Gastrocnemius medialis (tissue), 4 donors: ENCODE results near the gene KIF4B. TPM values are rescaled to one million over a fixed set of nuclear protein-coding genes. Genes with fewer than 3 reads are reported as not detected.
"Not testable (repeated sequence)": the region's sequence is repeated elsewhere in the genome, so short reads cannot be mapped to it uniquely, and the experiment has no call there.

Experiments
- ATAC-seq, 2 donors: fragments of 150-250 bp; one replicate each; pipeline ENCODE4 v1.9.1; 2016
- DNase-seq, 2 donors: peaks; one replicate each; pipeline ENCODE4 v3.0.0-alpha.2; 2019
- H3K27ac ChIP-seq, 4 donors: fragments of 200-600 bp; sonication (generic); 1 replicate in 1 of 4; 2 replicates in 3 of 4; pipeline ENCODE4 v1.5.1; 2016 to 2018; ENCODE audit warnings: mild to moderate bottlenecking in 2 of 4, moderate library complexity in 1 of 4
- H3K27me3 ChIP-seq, 3 donors: fragments of 200-600 bp; sonication (generic) in 2 of 3; 1 replicate in 1 of 3; 2 replicates in 2 of 3; pipeline versions ENCODE4 v1.5.1 to v1.6.0; 2016 to 2019; ENCODE audit warnings: mild to moderate bottlenecking in 1 of 3, moderate library complexity in 1 of 3
- H3K36me3 ChIP-seq, 2 donors: fragments of 200-600 bp; sonication (generic) in 1 of 2; one replicate each; pipeline ENCODE4 v1.5.1; 2017 to 2018
- H3K4me1 ChIP-seq, 2 donors: fragments of 200-600 bp; sonication (generic) in 1 of 2; one replicate each; pipeline ENCODE4 v1.5.1; 2016 to 2017; ENCODE audit warnings: mild to moderate bottlenecking in 2 of 2
- H3K4me3 ChIP-seq, 4 donors: fragments of 200-600 bp; sonication (generic) in 3 of 4; 1 replicate in 1 of 4; 2 replicates in 3 of 4; pipeline ENCODE4 v1.5.1; 2016 to 2019; ENCODE audit warnings: mild to moderate bottlenecking in 2 of 4
- H3K9me3 ChIP-seq, 3 donors: fragments of 200-600 bp; sonication (generic) in 2 of 3; 1 replicate in 1 of 3; 2 replicates in 2 of 3; pipeline ENCODE4 v1.5.1; 2016 to 2019
- CTCF ChIP-seq, 5 experiments: fragments of 450-650 bp in 3 of 5; fragments of 200-600 bp in 2 of 5; sonication (generic) in 2 of 5; IDR thresholded peaks in 4 of 5; conservative IDR thresholded peaks in 1 of 5; 1 replicate in 4 of 5; 2 replicates in 1 of 5; pipeline ENCODE4 v1.5.1; 2016 to 2019; ENCODE audit warnings: antibody characterized with exemption in 5 of 5, mild to moderate bottlenecking in 3 of 5, moderate library complexity in 3 of 5
- POLR2A ChIP-seq, 2 donors: fragments of 450-650 bp; IDR thresholded peaks; one replicate each; pipeline ENCODE4 v1.6.1; 2017; ENCODE audit warnings: antibody characterized with exemption in 2 of 2, mild to moderate bottlenecking in 2 of 2, moderate library complexity in 2 of 2
- in situ Hi-C, 4 donors: fragments of 200-750 bp; cut with MboI; loops; one replicate each; pipeline versions ENCODE4 v1.15.0 to v1.8.0; 2017; ENCODE audit warnings: low sequenced_read_pairs in 4 of 4
- intact Hi-C: fragments of 100-400 bp; cut with DNase I; formaldehyde crosslinking; loops from one replicate; pipeline ENCODE4 v1.15.1; 2023; ENCODE audit warnings: low total_unique reads
- total RNA-seq, 4 donors: library from RNA; depleted of rRNA; stranded (reverse); fragments of >200 nt; gene quantifications; one replicate each; pipeline versions ENCODE4 v1.1.0 to v1.2.3, GENCODE V29; 2016

Gene KIF4B
- total RNA-seq, 4 donors from 2014 or later, result 0.10 to 0.16 TPM; not detected in 2

GRCh38 chr5:155025895-155026294 is 12.3 kb downstream of the KIF4B start:
- H3K27me3 ChIP-seq, result no peaks in the 10 kb centered on the region
- in situ Hi-C loops (no loop called here), intact Hi-C loops (no loop called here)
- H3K27ac ChIP-seq, result no peak overlapping the region
- no peaks in the 10 kb centered on the region for H3K36me3 ChIP-seq
- no peak for ATAC-seq
- H3K4me3 ChIP-seq, result no peak overlapping the region
- no peak for TF ChIP-seq POLR2A (IDR thresholded peaks at IDR 0.05)
- no peak for TF ChIP-seq CTCF (IDR thresholded peaks at IDR 0.05 in 4 of 5, conservative IDR thresholded peaks at IDR 0.05 in 1 of 5)
- no peaks in the 10 kb centered on the region for H3K4me1 ChIP-seq
- no peak for DNase-seq
- H3K9me3 ChIP-seq, result no peaks in the 10 kb centered on the region

- in situ Hi-C loops, result no loop called here
- Histone ChIP-seq H3K4me1 (no peaks in the 10 kb centered on the region), H3K36me3 (no peaks in the 10 kb centered on the region), H3K9me3 (no peaks in the 10 kb centered on the region), H3K27ac (no peak overlapping the region), H3K27me3 (no peaks in the 10 kb centered on the region), H3K4me3 (no peak overlapping the region)
- intact Hi-C loops, result no loop called here
- no peak for ATAC-seq
- TF ChIP-seq POLR2A (IDR thresholded peaks at IDR 0.05), result no peak
- TF ChIP-seq CTCF (IDR thresholded peaks at IDR 0.05 in 4 of 5, conservative IDR thresholded peaks at IDR 0.05 in 1 of 5), result no peak
- no peak for DNase-seq
Measured at GRCh38 chr5:155027993-155028629, 14.6 kb downstream of the KIF4B start.

- TF ChIP-seq POLR2A (IDR thresholded peaks at IDR 0.05) (no peak), CTCF (IDR thresholded peaks at IDR 0.05 in 4 of 5, conservative IDR thresholded peaks at IDR 0.05 in 1 of 5) (no peak)
- intact Hi-C loops, result no loop called here
- in situ Hi-C loops, result no loop called here
- Histone ChIP-seq H3K27ac (no peak overlapping the region), H3K4me1 (no peaks in the 10 kb centered on the region), H3K36me3 (no peaks in the 10 kb centered on the region), H3K9me3 (no peaks in the 10 kb centered on the region), H3K27me3 (no peaks in the 10 kb centered on the region), H3K4me3 (no peak overlapping the region)
- ATAC-seq, result no peak
- no peak for DNase-seq
Measured at GRCh38 chr5:155029240-155029639, 15.7 kb downstream of the KIF4B start.

GRCh38 chr5:155034145-155034744 is 20.7 kb downstream of the KIF4B start:
- H3K9me3 ChIP-seq, H3K4me1 ChIP-seq, ATAC-seq, in situ Hi-C loops, H3K4me3 ChIP-seq, H3K36me3 ChIP-seq, intact Hi-C loops, H3K27me3 ChIP-seq, DNase-seq, H3K27ac ChIP-seq: not testable (repeated sequence)

GRCh38 chr5:155035087-155035486 is 21.5 kb downstream of the KIF4B start:
- H3K36me3 ChIP-seq, H3K9me3 ChIP-seq, intact Hi-C loops, in situ Hi-C loops, ATAC-seq, DNase-seq, H3K27ac ChIP-seq, H3K27me3 ChIP-seq, H3K4me3 ChIP-seq, H3K4me1 ChIP-seq: not testable (repeated sequence)
